DOHH2 (cell line): ENCODE results near the gene CKMT2.

ENCODE experiments used
- H3F3A ChIP-seq: fragments of 200-600 bp; sonication (generic), shearing (Covaris generic); 2 replicates; pipeline ENCODE4 v1.6.0; 2016; ENCODE audit warnings: antibody characterized with exemption, mild to moderate bottlenecking; ENCODE audit not compliant: control insufficient read depth, insufficient read depth
- H3K27ac ChIP-seq: fragments of 200-600 bp; sonication (generic); 2 replicates; pipeline ENCODE4 v1.5.1; 2014; ENCODE audit warnings: low read depth, mild to moderate bottlenecking, low read length, moderate library complexity
- H3K27me3 ChIP-seq: fragments of 200-600 bp; sonication (generic); 2 replicates; pipeline ENCODE4 v1.6.1; 2014; ENCODE audit warnings: mild to moderate bottlenecking, low read length, mixed read lengths; ENCODE audit not compliant: control insufficient read depth
- H3K36me3 ChIP-seq: fragments of 200-600 bp; sonication (generic); 2 replicates; pipeline ENCODE4 v1.6.1; 2014; ENCODE audit warnings: mild to moderate bottlenecking, low read length, moderate library complexity, mixed read lengths; ENCODE audit not compliant: control insufficient read depth
- H3K4me1 ChIP-seq: fragments of 200-600 bp; sonication (generic); 2 replicates; pipeline ENCODE4 v1.6.1; 2014; ENCODE audit warnings: mild to moderate bottlenecking, low read length, mixed read lengths; ENCODE audit not compliant: control insufficient read depth
- H3K4me2 ChIP-seq: fragments of 200-600 bp; sonication (generic); 2 replicates; pipeline ENCODE4 v1.6.0; 2014; ENCODE audit warnings: mild to moderate bottlenecking, low read length, moderate library complexity
- H3K4me3 ChIP-seq: fragments of 200-600 bp; sonication (generic); 2 replicates; pipeline ENCODE4 v1.5.1; 2014; ENCODE audit warnings: mild to moderate bottlenecking, low read length, mixed read lengths
- H3K79me2 ChIP-seq: fragments of 200-600 bp; sonication (generic); 2 replicates; pipeline ENCODE4 v1.6.1; 2014; ENCODE audit warnings: mild to moderate bottlenecking, low read length, mixed read lengths; ENCODE audit not compliant: control insufficient read depth
- H3K9me2 ChIP-seq: fragments of 200-600 bp; sonication (generic); replicated peaks from 2 replicates; pipeline ENCODE4 v1.6.1; 2014; ENCODE audit warnings: mild to moderate bottlenecking, low read length, mixed read lengths; ENCODE audit not compliant: control insufficient read depth
- H3K9me3 ChIP-seq: fragments of 200-600 bp; sonication (generic); 2 replicates; pipeline ENCODE4 v1.6.1; 2014; ENCODE audit warnings: antibody characterized with exemption, low read length, mixed read lengths; ENCODE audit not compliant: control insufficient read depth, insufficient read depth
- H4K20me1 ChIP-seq: fragments of 200-600 bp; sonication (generic); 2 replicates; pipeline ENCODE4 v1.6.0; 2014; ENCODE audit warnings: low read depth, mild to moderate bottlenecking, antibody characterized with exemption, low read length, moderate library complexity; ENCODE audit not compliant: control insufficient read depth, insufficient read depth
- EZH2phosphoT487 ChIP-seq: fragments of 200-600 bp; sonication (generic); IDR thresholded peaks from 2 replicates; pipeline ENCODE4 v1.6.1; 2017; ENCODE audit warnings: borderline replicate concordance, mild to moderate bottlenecking, antibody characterized with exemption, low read length, moderate library complexity, mixed read lengths
- TF ChIP-seq, protein P1 (sequence below): fragments of 200-600 bp; sonication (generic); IDR thresholded peaks from one replicate; pipeline ENCODE4 v1.5.1; 2014; ENCODE audit warnings: antibody characterized with exemption, mild to moderate bottlenecking, low read depth, low read length; ENCODE audit not compliant: poor library complexity, severe bottlenecking

The CKMT2 gene

DNA sequence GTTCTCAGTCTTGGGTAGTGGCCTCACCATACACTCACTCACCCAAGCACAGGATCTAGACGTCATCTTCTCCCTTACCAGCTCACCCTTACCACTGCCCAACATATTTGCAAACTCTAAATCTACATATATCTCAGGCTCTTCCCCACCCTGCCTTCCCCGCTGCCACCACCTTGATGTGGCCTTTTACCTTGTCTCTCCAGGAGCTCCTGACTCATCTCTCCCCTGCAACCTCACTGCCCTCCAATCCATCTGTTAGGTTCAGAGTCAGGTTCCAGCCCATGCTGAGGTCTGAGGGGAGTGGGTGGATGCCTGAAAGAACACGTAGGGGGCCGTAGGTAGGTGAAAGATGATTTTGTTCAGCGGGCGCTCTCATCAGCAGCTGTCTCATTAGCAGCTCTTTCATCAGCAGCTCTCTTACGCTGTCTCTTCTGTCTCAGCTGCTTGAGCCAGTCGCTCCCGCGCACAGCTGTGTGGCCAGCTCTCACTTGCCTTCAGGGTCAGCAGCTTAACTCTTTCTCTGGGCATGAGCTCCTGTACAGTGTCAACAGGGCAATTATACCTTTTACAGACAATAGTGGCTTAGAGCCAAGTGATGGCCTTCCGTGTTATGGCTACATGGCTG lies 23.1 kb upstream of the CKMT2 start:
- H3K4me1 ChIP-seq = peaks cover 9% of the 10 kb centered on the region
- no peaks in the 10 kb centered on the region for H4K20me1 ChIP-seq
- H3K27ac ChIP-seq = no peak overlapping the region
- H3K9me3 ChIP-seq = no peaks in the 10 kb centered on the region
- H3K4me2 ChIP-seq = no peak overlapping the region
- TF ChIP-seq, protein P1, sequence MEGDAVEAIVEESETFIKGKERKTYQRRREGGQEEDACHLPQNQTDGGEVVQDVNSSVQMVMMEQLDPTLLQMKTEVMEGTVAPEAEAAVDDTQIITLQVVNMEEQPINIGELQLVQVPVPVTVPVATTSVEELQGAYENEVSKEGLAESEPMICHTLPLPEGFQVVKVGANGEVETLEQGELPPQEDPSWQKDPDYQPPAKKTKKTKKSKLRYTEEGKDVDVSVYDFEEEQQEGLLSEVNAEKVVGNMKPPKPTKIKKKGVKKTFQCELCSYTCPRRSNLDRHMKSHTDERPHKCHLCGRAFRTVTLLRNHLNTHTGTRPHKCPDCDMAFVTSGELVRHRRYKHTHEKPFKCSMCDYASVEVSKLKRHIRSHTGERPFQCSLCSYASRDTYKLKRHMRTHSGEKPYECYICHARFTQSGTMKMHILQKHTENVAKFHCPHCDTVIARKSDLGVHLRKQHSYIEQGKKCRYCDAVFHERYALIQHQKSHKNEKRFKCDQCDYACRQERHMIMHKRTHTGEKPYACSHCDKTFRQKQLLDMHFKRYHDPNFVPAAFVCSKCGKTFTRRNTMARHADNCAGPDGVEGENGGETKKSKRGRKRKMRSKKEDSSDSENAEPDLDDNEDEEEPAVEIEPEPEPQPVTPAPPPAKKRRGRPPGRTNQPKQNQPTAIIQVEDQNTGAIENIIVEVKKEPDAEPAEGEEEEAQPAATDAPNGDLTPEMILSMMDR = no peak
- no peak for TF ChIP-seq EZH2phosphoT487
- H3K79me2 ChIP-seq = no peaks in the 10 kb centered on the region
- H3K9me2 ChIP-seq = no peaks in the 10 kb centered on the region
- H3K27me3 ChIP-seq = no peaks in the 10 kb centered on the region
- no peaks in the 10 kb centered on the region for H3K36me3 ChIP-seq
- no peak overlapping the region for H3K4me3 ChIP-seq
- H3F3A ChIP-seq = no peaks in the 10 kb centered on the region

DNA sequence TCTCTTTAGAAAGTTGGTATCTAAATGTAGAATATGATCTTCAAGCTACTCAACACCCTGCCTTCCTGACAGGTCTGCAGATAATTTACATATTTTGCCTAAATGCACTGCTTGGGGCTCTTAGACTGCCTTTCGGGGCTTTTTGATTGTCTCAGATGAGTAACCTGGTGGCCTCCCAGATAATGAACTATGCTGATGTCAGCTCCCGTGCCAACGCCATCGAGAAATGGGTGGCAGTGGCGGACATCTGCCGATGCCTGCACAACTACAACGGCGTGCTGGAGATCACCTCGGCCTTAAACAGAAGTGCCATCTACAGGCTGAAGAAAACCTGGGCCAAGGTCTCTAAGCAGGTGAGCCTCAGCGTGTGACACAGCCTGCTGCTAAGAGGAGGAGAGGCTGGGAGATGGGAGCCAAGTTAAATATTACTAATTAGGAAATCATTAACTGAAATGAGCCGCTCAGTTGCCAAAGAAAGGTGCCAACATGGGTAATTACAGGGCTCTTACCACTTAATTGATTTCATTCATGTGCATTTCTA lies 20.8 kb upstream of the CKMT2 start:
- H3K9me2 ChIP-seq = no peaks in the 10 kb centered on the region
- H3K27me3 ChIP-seq = no peaks in the 10 kb centered on the region
- H3K4me1 ChIP-seq = peaks cover 17% of the 10 kb centered on the region
- H3K27ac ChIP-seq = no peak overlapping the region
- H3K9me3 ChIP-seq = no peaks in the 10 kb centered on the region
- peak overlapping the region; percentile 26; the same call in 1 of the 2 replicates for H3K4me3 ChIP-seq
- H3K79me2 ChIP-seq = no peaks in the 10 kb centered on the region
- TF ChIP-seq EZH2phosphoT487 = no peak
- TF ChIP-seq, protein P1 = no peak
- H4K20me1 ChIP-seq = no peaks in the 10 kb centered on the region
- H3K4me2 ChIP-seq = peak overlapping the region; percentile 47
- no peaks in the 10 kb centered on the region for H3F3A ChIP-seq
- no peaks in the 10 kb centered on the region for H3K36me3 ChIP-seq

DNA sequence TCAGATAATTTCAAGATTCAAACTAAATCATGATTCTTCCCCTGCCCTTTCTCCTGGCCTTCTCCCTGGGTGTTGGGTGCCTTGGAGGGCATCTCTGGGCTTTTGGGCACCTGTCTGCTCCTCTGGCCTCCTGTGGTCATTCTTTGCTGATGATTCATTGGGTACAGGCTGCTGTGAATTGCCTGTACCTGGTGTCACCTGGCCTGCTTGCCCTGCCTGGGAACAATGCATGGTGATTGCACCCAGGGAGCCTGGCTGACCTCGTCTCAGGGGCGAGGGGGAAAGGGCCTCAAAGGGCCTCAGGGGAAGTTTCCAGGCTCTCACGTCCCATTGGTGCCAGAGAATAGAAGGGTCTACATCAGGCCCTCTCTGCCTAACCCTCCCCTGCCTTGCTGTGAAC lies 20.1 kb upstream of the CKMT2 start:
- H3K79me2 ChIP-seq = no peaks in the 10 kb centered on the region
- H3K27ac ChIP-seq = no peak overlapping the region
- no peaks in the 10 kb centered on the region for H3K9me2 ChIP-seq
- no peak overlapping the region for H3K4me2 ChIP-seq
- H3K4me1 ChIP-seq = peaks cover 19% of the 10 kb centered on the region
- no peak overlapping the region for H3K4me3 ChIP-seq
- no peaks in the 10 kb centered on the region for H3K9me3 ChIP-seq
- H3K36me3 ChIP-seq = no peaks in the 10 kb centered on the region
- no peaks in the 10 kb centered on the region for H3K27me3 ChIP-seq
- TF ChIP-seq, protein P1 = no peak
- no peak for TF ChIP-seq EZH2phosphoT487
- H4K20me1 ChIP-seq = no peaks in the 10 kb centered on the region
- no peaks in the 10 kb centered on the region for H3F3A ChIP-seq
